Jurkat, Clone E6-1 (cell line): Measurements from ENCODE around the gene LMCD1.

Experiments
- DNase-seq: peaks from one replicate; pipeline ENCODE4 v3.0.0-alpha.2; 2011; ENCODE audit warnings: low read depth, low spot score
- H3K4me3 ChIP-seq: 2 replicates; pipeline ENCODE4 v1.5.1; 2011; ENCODE audit warnings: mild to moderate bottlenecking, low read length, control low read depth, moderate library complexity

Gene LMCD1

DNA sequence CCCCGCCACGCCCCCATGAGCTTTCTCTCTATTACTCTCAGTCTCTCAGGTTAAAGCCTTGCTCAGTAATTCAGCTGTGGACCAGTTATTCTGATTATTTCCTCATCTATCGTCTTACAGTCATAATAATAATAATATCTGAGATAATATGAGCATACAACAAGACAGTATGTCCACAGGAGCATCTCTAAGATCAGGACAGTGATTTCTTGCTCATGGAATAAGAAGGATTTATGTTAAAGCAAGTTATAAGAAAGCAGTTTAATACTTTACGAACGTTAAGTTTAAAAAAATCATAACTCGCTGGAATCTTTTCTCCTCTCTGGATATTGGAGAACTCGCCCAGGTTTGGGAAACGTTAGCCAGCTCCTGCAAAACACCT, 643 bp upstream of the LMCD1 start:
- H3K4me3 ChIP-seq: no peak overlapping the region
- DNase-seq: no peak

DNA sequence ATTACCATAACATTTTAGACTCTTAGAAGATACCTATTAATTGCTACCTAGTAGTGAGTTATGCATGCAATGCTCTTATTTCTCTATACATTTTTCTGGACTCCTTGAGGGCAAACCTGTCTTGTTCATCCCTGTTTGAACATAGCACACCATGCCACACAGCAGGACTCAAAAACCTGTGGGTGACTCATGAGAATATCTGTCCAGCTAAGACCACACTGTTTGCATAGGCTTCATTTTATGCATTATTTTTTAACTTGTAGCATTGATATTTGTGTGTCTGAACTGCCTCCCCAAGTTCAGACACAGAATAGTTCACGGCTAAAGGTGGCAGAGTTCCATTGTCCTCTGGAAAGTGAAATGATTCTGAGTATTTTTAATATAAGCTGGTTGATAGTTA, 1.8 kb downstream of the LMCD1 start:
- DNase-seq: no peak
- H3K4me3 ChIP-seq: no peak overlapping the region

DNA sequence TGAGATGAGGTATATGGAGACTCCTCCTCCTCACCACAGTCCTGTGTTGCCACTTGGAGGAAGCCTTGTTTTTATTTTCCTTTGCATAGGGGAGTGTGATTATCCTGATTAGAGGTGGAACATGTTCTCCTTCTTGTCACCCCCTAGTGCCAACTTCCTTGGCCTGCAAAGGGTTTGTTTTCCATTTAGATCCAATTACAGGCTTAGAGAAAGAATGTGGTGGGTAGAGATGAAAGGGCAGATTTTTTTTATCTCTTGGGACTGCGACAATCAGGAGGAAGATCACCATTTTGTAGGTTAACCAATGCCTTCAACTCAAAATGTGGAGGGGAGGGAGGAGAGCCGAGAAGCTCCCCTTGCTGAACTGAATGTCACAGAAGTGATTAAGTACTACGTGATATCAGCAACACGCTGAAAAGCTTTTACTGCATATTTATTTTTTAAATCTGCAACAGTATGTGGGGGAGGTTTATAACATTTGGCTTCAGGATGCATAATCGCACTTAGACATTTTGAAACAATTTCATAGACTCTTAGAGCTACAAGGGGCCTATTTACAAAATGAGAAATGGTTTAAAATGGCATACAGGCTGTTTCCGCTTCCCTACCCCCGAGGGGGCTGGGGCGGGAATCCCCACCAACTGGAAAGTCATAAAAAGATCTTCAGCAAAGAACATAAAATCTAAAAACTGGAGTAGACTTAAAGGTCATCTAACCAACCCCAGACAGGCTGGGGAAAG, 2.4 kb downstream of the LMCD1 start:
- no peak for DNase-seq
- no peak overlapping the region for H3K4me3 ChIP-seq

DNA sequence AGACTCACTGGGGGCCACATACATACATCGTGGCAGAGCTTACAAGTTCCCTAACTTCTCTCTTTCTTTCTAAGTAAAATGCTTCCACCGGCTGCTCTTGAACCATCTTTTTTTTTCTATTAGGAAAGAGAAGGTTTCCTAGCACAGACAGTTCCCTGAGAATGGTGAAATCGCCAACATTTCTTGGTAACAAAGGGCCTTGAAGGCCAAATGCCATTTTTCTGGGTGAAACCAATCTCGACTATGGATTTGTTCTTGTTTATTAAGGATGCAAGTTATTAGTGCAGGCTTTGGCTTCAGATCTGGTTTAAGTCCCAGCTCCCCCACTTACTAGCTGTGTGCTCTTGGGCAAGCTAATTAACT, 3.0 kb downstream of the LMCD1 start:
- H3K4me3 ChIP-seq: no peak overlapping the region
- no peak for DNase-seq

DNA sequence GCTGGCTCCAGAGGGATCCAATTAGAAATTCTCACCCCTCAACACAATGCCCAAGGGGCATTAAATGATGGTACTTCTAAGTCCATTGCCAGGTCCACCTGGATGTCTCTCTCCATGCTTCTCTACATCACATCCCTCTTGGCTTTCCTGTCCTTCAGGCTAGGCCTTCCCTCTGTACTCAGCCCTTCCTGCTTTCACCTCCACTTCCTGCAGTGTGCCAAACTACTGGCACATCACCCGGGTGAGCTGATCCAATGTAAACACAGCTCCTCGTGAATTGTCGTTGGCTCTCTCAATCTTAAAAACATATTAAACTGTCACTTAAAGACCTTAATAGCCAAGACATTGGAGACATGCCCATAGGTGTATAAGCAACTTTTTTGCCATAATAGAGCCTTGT, 4.0 kb downstream of the LMCD1 start:
- DNase-seq: no peak
- no peak overlapping the region for H3K4me3 ChIP-seq

DNA sequence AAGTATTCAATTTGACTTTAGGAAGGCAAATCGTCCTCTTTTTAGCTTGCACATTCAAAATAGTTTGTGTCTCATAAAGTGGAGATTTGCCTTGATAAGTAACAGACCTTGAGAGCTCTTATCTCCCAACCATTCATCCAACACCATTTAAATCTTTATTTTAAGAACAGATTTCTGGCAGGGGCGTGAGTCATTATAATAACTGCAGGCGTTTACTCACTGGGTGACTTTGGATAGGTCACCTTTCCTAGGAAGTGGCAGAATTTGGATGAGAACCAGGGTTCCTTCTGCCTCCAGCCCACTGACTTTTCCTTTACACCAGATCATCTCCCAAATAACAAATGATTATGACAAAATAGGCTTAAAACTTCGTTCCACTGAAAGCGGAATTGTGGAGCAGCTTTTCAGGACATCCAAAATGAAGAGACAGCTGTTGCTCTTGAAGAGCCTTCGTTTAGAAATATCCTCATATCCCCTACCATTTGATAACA, 5.0 kb downstream of the LMCD1 start:
- no peak for DNase-seq
- H3K4me3 ChIP-seq: no peak overlapping the region

DNA sequence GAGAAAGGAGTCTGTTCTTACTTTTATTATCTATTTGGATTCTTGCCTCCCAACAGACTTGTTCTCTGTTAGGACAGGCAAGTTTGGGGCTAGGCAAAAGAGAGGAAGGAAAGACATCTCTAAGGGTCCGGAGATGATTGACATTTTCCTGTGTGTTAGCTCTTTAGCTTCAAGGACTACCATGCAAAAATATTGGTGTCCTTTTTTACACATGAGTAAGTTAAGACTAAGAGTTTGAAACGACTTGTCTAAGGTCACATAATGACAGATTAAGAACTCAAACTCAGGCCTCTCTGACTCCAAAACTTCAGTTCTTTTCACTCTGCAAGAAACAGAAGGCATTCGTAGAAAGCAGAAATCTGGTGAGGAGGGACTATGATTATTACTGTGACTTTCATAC, 5.9 kb downstream of the LMCD1 start:
- H3K4me3 ChIP-seq: no peak overlapping the region
- DNase-seq: no peak

DNA sequence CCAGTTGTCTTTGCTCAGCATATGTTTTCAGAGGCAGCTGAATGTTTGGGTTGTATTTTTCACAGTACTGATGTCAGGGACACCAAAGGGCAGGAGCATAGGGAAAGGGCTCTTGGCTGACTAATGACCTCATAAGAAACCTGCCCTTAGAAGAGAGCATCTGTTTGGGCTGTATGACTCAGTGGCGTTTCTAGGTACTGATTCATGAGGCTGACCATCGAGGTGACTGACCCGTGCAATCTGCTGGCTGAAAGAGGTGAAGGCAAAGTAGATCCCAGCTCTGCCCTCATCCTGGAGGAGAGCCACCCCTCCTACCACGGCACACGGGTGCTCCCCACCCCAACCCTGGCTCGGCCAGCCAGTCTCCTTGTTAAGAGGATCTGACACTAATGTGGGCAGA, 8.3 kb downstream of the LMCD1 start:
- no peak overlapping the region for H3K4me3 ChIP-seq
- no peak for DNase-seq

DNA sequence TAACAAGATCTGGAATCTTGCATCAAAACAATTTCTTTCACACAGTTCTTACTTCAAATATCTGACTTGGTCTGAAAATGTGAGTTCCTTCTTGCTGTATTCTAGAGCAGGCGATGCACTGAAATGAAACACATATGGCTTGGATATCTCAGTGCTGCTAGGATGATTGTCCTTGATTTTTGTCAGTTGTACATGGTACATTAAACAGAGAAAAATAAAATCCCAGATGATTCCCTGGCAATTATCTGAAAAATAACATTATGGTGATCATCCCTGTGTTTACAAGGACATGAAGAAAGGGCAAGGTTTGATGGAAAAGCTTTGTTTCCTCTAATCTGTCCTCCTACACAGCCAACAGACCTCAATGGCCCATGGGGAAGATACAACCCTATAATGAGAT, 10.6 kb downstream of the LMCD1 start:
- H3K4me3 ChIP-seq: no peak overlapping the region
- DNase-seq: no peak

DNA sequence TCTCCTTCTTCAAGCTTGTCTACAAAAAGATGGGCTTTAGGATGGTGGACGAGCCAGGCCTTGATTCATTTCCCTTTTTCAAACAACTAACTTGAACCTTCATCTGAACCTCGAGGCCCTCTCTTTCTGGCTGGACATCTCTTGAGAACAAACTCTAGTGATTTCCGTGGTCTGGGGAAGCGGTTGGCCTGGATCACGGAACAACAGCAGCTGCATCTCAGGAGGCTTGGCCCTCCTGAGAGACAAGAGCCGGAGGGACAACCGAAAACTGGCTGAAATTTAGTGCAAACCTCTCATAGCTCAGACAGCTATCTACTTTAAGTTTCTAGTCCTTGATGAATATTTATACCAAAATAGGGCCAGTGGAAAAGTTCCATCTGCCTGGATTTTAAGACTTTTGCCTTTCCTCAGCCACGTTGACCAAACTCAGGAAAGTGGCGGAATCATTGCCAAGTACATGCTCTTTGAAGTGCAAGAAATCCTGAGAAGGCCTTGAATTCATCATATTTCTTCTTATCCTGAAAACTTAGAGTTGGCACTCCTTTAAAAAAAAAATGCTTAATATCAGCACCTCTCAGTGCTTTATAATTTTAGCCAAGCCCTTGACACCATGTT, 14.5 kb downstream of the LMCD1 start:
- no peak overlapping the region for H3K4me3 ChIP-seq

DNA sequence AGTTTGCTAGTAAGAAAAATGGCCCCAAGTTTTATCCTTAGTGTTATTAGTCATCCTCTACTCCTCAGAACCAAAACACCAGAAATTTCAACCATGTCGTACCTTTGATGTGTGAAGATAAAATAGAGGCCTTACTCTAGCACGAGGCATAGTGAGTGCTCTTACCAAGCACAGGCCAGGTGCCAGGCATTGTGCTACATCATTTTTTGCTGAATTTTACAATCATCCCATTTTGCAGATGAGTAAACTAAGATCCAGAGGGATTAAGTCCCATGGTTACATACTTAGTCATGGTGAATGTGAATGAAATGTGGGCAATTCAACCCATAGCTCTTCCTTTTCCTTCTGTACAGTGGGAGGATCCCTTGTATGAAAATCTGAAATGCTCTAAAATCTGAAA, 15.2 kb downstream of the LMCD1 start:
- DNase-seq: no peak
- no peak overlapping the region for H3K4me3 ChIP-seq

More for the DNA sequence above, 14.5 kb downstream of the LMCD1 start:
- DNase-seq: no peak

DNA sequence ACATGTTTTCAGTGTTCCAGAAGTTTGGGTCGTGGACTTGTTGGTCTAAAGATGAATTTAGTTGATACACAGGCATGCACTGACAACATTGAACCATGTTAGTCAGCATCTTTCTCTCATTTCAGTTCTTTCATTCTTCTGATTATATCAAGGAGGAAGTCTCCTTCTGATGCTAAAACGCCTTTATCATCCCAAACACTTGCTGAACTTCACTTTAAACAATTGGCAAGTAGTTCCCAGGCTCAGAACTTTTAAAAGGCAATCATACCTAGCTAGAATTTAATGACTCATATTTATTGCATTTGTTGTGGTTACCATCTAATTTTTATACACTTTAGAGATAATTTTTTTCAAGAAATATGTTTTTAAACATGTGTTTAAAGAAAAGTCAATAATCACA, 15.9 kb downstream of the LMCD1 start:
- H3K4me3 ChIP-seq: no peak overlapping the region
- DNase-seq: no peak

DNA sequence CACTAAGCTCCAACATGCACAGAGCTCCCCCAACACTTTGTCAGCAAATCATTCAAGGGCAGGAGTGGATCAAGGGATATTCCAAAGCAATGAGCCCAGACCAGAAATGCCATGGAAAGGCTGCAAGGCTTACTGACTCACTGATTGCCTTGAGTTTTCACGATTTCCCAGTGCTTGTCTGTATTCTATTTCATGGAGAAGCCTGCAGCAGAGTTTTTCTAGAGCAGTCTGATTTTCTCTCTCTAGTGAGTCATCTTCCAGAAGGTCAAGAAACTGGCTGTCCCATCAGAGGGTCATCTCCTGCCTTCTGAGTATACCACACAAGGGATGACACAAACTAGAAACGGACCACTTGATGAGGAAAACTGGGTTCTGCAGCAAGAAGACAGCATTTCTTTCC, 16.5 kb downstream of the LMCD1 start:
- no peak overlapping the region for H3K4me3 ChIP-seq
- no peak for DNase-seq

DNA sequence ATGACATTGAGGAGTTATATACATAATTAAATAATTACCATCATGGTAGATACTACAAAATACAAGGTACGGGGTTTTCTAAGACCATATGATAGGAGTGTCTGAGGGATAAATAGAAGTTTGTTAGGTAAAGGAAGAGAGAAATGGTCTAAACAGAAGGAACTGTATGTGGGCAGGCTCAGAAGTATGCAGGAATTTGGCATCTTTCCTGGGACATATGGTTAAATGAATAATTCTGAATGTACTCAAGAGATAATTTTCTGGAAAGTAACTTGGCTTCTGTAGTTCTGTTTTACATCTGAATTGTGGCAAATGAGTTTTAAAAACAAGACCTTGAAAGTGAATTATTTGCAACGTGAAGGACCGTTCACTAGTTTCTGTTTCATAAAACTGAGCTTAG, 17.5 kb downstream of the LMCD1 start:
- DNase-seq: no peak
- no peak overlapping the region for H3K4me3 ChIP-seq

DNA sequence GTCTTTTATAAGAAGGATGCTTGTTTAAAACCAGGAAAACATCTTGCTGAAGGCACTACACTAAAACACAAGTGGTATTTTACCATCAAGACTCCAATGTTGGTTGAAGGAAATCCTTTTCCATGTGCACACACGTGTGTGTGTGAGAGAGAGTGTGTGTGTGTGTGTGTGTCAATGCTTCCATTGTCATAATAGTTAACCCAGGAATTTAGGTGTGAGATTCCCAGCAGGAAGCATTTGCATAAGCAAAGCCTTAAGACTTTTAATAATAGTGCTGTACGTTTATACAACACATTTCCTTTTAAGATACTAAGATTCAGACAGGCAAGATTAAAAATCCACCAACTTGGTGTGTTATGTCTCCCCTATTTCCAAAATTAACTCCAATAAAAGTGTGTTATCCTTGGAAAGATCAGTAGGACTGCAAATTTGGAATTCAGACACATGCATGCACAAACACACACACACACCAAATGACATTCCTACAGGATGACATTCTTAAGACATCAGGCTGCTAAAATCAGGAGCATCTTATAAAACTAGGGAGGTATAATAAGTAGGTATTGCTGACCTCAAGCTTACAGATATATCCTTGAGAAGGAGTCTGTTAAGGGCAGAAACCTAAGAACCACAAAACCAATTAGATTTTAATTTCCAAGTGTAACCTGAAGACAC, 18.3 kb downstream of the LMCD1 start:
- no peak for DNase-seq

DNA sequence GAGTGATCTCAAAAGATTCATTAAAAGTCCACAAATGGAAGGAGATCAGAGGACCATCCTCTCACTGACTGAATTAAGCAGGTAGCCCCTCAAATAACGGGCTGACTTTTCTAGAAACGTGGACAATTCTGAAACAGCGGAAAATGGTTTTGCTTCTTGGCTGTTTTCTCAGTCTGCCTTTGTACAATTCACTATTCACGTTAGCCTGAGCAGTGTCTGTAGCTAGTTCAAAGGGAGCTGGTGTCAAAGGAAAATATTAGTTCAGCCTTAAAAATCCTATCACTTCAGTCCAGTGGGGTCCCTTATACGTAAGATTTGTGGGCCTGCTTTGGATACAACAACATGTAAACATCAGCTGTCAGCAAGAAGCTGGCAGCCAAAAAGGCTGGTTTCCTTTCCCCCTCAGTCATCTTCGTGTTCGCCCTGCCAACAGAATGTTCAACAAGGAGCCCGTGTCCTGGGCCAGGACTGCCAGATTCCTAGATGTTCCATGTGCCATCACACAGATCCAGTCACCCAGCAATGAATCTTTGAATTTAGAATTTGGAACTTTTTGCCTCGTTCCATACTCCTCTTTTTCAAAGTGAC, 19.3 kb downstream of the LMCD1 start:
- H3K4me3 ChIP-seq: no peak overlapping the region
- DNase-seq: no peak

More for the DNA sequence above, 18.3 kb downstream of the LMCD1 start:
- H3K4me3 ChIP-seq: no peak overlapping the region

DNA sequence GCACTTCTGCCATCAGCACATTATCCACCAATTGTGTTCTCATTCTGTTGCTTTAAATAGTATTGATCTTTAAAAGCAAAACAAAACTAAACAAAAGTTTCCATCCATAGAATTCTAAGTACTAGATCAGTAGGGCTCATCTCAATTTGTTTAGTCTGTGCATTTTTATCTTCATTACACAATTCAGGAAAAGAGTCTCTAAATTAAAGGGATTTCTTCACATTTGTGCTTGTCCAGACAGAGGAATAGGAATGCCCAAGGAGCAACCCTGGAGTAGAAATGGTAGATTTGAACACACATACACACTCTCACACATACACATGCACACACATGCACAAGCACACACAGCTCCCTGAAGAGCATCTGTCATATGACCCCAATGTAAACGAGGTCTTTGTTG, 21.4 kb downstream of the LMCD1 start:
- H3K4me3 ChIP-seq: no peak overlapping the region
- no peak for DNase-seq

DNA sequence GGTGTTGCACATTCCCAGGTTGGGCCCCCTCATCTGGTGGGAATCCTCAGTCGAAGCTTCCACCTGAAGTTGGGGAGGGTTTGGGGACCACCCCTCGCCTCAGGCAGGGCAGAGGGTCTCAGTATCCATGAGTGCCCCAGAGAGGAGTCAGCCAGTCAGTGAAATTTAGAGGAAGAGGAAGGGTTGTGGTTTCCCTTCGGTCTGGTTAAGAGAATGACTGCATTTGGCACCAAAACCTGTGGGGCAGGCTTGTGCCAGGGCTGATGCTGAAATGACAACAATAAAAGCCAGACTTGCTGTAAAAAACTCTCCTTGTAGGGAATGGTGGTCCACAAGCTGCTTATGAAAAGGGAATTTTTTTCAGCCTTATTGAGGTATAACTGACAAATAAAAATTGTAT, 22.6 kb downstream of the LMCD1 start:
- DNase-seq: no peak
- H3K4me3 ChIP-seq: no peak overlapping the region

DNA sequence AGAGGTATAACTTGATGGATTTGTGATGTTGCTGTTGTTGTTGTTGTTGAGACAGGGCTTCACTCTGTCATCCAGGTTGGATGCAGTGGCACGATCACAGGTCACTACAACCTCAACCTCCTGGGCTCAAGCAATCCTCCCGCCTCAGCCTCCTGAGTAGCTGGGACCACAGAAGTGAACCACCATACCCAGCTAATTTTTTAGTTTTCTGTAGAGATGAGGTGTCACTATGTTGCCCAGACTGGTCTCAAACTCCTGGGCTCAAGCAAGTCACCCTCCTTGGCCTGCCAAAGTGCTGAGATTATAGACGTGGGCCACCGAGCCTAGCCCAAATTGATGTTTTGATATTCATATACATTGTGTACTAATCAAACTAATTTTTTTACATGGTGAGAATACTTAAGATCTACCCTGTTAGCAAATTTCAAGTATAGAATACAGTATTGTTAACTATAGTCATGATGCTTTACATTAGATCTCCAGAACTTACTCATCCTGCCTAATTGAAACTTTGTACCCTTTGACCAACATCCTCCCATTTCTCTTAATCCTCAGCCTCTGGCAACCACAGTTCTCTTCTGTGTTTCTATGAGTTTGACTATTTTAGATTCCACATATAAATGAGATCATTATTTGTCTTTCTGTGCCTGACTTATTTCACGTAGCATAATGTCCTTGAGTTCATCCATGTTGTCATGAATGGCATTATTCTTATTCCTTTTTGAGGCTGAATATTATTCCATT, 23.2 kb downstream of the LMCD1 start:
- H3K4me3 ChIP-seq: no peak overlapping the region
- DNase-seq: no peak

DNA sequence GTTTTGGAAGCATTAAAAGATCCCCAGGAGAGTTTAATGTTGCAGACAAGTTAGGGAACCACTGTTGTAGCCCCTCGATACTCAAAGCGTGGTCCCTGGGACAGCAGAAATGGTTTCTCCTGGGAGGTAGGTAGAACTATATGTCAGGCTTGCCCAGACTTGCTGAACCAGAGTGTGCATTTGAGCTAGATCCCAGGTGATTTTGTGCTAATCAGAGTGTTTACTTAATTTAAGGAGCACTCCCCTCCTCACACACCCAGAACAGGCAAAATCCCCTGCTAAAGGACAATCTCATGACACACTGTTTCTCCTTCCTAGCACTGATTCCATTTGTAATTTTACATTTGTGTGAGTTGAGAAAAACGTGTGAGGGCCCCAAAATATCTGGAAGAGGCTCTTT, 24.3 kb downstream of the LMCD1 start:
- no peak for DNase-seq
- no peak overlapping the region for H3K4me3 ChIP-seq
